ENCODE data around the gene ENTPD5. TPM values are rescaled to one million over a fixed set of nuclear protein-coding genes. Genes with fewer than 3 reads are reported as not detected.
"Not testable (repeated sequence)": the region's sequence is repeated elsewhere in the genome, so short reads cannot be mapped to it uniquely, and the experiment has no call there.

ENTPD5 gene
- total RNA-seq, 4 donors from 2014 or later, result 8.0 to 12.9 (median 11.0) TPM

DNA sequence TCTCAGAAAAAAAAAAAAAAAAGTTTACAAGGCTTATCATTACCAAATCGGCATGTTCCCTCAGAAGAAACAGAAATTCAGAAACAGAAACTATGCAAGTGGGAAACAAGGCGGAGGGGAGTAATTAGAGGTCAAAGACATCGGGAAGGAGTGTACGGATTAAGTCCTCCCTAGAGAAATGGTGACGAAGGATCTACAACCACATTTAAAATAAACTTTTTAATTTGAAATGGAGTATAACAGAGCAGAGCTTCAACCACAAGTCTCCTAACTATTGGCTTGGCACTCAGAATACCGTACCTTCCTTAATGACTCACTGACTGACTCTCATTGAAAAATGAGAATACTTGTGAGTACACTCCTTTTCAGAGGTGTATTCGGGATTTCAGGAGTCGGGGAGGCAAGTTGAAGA lies 908 bp downstream of the ENTPD5 start:
- TF ChIP-seq POLR2A (IDR thresholded peaks at IDR 0.05), result no peak
- TF ChIP-seq, protein P1, sequence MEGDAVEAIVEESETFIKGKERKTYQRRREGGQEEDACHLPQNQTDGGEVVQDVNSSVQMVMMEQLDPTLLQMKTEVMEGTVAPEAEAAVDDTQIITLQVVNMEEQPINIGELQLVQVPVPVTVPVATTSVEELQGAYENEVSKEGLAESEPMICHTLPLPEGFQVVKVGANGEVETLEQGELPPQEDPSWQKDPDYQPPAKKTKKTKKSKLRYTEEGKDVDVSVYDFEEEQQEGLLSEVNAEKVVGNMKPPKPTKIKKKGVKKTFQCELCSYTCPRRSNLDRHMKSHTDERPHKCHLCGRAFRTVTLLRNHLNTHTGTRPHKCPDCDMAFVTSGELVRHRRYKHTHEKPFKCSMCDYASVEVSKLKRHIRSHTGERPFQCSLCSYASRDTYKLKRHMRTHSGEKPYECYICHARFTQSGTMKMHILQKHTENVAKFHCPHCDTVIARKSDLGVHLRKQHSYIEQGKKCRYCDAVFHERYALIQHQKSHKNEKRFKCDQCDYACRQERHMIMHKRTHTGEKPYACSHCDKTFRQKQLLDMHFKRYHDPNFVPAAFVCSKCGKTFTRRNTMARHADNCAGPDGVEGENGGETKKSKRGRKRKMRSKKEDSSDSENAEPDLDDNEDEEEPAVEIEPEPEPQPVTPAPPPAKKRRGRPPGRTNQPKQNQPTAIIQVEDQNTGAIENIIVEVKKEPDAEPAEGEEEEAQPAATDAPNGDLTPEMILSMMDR (IDR thresholded peaks at IDR 0.05), result no peak
- TF ChIP-seq EP300 (IDR thresholded peaks at IDR 0.05), result no peak

DNA sequence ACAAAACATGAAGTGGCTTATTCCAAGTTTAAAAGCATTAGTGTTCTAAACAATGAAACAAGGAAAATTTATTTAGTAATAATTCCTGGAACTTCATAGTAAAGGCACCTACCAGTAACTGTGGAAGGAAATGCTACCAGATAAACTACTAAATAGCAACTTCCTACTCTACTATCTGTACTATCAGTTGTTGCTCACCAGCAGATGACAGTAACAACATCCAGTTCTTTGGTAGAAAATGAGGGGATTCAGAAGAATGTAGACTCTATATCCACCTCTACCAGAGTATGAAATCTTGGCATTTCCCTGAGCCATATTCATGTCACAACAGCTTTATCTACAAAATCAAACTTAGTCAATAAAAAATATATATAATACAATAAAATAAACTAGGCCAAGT lies 3.1 kb downstream of the ENTPD5 start:
- Histone ChIP-seq H3K4me1 (peaks cover 0 to 20% (median 6%) of the 10 kb centered on the region in 4 donors), H3K27ac (no peak overlapping the region), H3K27me3 (no peaks in the 10 kb centered on the region), H3K4me3 (no peak overlapping the region), H3K9me3 (no peaks in the 10 kb centered on the region), H3K36me3 (peaks cover 0 to 36% (median 0%) of the 10 kb centered on the region in 3 donors)
- no peak for DNase-seq (ENCODE audit: low spot score in 2 of 2)
- TF ChIP-seq POLR2A (IDR thresholded peaks at IDR 0.05) (no peak), EP300 (IDR thresholded peaks at IDR 0.05) (no peak)
- TF ChIP-seq, protein P1 (IDR thresholded peaks at IDR 0.05), result no peak

More for the DNA sequence above, 908 bp downstream of the ENTPD5 start:
- peaks cover 0 to 16% (median 0%) of the 10 kb centered on the region in 3 donors for H3K36me3 ChIP-seq
- WGBS, 2 donors, result 2 to 3% methylated on average over 8 of the region's 8 CpGs
- H3K27me3 ChIP-seq, result no peaks in the 10 kb centered on the region
- H3K4me1 ChIP-seq, result peaks cover 0 to 20% (median 6%) of the 10 kb centered on the region in 4 donors
- H3K9me3 ChIP-seq, result no peaks in the 10 kb centered on the region
- peak overlapping the region; percentile 89 to 100 (median 96) for H3K27ac ChIP-seq
- no peak for DNase-seq (ENCODE audit: low spot score in 2 of 2)
- peak overlapping the region; percentile 73 to 99 (median 86) for H3K4me3 ChIP-seq

DNA sequence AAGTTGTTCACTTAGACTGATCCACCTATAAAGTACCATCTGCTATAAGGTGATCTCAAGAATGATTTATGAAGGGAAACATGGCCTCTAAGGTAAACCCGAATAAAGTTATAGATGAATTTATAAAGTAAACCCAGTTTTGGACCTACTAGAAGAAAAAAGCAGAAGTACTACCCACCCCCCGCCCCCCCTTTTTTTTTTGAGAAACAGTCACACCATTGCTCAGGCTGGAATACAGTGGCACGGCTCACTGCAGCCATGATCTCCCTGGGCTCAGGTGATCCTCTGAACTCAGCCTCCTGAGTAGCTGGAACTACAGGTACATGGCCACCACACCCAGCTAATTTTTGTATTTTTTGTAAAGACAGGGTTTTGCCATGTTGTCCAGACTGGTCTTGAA lies 3.9 kb downstream of the ENTPD5 start:
- H3K4me1 ChIP-seq, result peaks cover 0 to 17% (median 6%) of the 10 kb centered on the region in 4 donors
- H3K9me3 ChIP-seq, result no peaks in the 10 kb centered on the region
- H3K27me3 ChIP-seq, result no peaks in the 10 kb centered on the region
- no peak for TF ChIP-seq EP300 (IDR thresholded peaks at IDR 0.05)
- TF ChIP-seq, protein P1 (IDR thresholded peaks at IDR 0.05), result no peak
- TF ChIP-seq POLR2A (IDR thresholded peaks at IDR 0.05), result no peak
- H3K36me3 ChIP-seq, result peaks cover 0 to 44% (median 0%) of the 10 kb centered on the region in 3 donors
- WGBS, 2 donors, result 78 to 82% methylated on average over 3 of the region's 3 CpGs
- no peak overlapping the region for H3K4me3 ChIP-seq
- no peak for DNase-seq (ENCODE audit: low spot score in 2 of 2)
- H3K27ac ChIP-seq, result no peak overlapping the region

DNA sequence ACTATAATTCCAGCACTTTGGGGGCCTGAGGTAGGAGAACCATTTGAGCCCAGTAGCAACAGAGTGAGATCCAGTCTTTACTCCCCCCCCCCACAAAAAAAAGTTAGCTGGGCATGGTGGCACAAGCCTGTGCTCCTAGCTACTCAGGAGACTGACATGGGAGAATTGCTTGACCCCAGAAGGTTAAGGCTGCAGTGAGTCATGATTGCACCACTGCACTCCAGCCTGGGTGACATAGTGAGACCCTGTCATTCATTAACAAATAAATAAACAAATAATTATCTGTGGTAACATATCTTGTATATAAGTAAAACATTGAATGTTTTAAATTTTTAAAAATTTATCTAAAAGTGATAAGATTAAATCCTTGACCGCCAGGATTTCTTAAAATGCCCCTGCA lies 4.8 kb downstream of the ENTPD5 start:
- Histone ChIP-seq H3K27ac (no peak overlapping the region), H3K36me3 (peaks cover 0 to 53% (median 0%) of the 10 kb centered on the region in 3 donors), H3K27me3 (no peaks in the 10 kb centered on the region), H3K9me3 (no peaks in the 10 kb centered on the region), H3K4me3 (no peak overlapping the region), H3K4me1 (peaks cover 0 to 10% (median 3%) of the 10 kb centered on the region in 4 donors)
- 93 to 98% methylated on average over 1 of the region's 1 CpG for WGBS, 2 donors
- no peak for DNase-seq (ENCODE audit: low spot score in 2 of 2)
- no peak for TF ChIP-seq POLR2A (IDR thresholded peaks at IDR 0.05)

DNA sequence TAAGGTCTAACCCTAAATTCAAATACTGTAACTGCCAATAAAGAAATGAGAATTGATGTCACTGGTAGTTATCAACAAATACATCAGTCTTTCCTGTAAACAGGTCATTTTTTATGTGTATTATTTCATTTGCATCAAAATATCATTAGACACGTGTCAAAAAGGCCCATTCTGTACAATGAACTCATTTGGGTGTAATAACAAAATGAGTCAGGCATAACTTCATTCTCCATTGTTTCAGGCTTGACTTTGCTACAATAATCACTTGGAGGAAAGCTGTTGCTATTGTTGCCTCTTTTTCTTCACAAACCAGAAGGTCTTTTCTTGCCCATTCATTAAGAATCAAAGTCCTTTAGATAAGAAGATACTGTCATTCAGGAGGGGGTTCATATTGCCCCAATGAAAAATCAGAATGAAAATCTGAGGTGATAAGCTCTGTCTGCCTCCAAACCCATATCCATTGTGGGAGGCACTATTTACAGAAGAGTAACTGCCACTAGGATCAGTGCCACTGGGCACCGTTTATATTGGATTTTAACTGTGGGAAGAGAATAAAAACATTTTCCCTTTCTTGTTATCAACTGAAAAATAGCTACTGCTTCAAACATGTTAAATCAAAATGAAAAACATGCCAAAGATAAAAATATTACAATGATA lies 10.1 kb downstream of the ENTPD5 start:
- no peak for DNase-seq (ENCODE audit: low spot score in 2 of 2)
- TF ChIP-seq EP300 (IDR thresholded peaks at IDR 0.05), result no peak
- no peak for TF ChIP-seq POLR2A (IDR thresholded peaks at IDR 0.05)
- TF ChIP-seq, protein P1 (IDR thresholded peaks at IDR 0.05), result no peak
- Histone ChIP-seq H3K27me3 (no peaks in the 10 kb centered on the region), H3K4me3 (no peak overlapping the region), H3K4me1 (no peaks in the 10 kb centered on the region), H3K36me3 (peaks cover 0 to 88% (median 0%) of the 10 kb centered on the region in 3 donors), H3K9me3 (no peaks in the 10 kb centered on the region), H3K27ac (no peak overlapping the region)
- WGBS, 2 donors, result 59 to 69% methylated on average over 2 of the region's 2 CpGs

DNA sequence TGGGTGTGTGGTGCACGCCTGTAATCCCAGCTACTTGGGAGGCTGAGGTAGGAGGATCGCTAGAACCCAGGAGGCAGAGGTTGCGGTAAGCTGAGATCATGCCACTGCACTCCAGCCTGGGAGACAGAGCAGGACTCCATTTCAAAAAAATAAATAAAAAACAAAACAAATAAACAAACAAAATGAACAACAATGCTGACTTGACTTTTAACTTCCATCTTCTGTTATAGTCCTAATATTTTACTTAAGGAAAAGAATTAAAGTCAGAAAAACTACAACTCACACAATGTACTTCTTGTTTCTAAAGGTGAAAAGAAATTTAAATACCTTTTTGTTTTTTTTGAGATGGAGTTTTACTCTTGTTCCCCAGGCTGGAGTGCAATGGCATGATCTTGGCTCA lies 13.4 kb downstream of the ENTPD5 start:
- 96 to 100% methylated on average over 3 of the region's 3 CpGs for WGBS, 2 donors
- not testable (repeated sequence) for H3K27me3 ChIP-seq; H3K9me3 ChIP-seq; H3K4me1 ChIP-seq; H3K27ac ChIP-seq; DNase-seq (ENCODE audit: low spot score in 2 of 2); H3K4me3 ChIP-seq
- H3K36me3 ChIP-seq, result peaks cover 0 to 81% (median 0%) of the 10 kb centered on the region in 3 donors
